ENCODE results near the gene PRSS48.

DNA sequence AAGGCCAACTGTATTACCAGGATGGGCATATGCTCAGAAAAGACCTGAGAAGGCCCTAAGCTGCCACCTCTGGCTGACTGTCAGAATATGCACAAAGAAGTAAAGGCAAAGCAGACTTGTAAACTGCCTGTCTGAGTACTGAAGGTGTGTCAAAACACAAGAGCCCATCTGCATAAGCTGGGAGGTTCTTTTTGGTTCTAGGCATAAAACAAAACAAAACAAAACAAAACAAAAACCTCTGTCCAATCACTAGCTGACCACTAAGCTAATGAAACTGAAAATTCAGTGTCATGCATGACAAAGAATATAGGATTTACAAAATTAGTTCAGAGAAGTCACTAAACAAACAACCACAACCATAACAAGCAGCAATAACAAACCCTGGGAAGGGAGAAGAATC, 27.8 kb downstream of the PRSS48 start:
- TF ChIP-seq, protein P1, sequence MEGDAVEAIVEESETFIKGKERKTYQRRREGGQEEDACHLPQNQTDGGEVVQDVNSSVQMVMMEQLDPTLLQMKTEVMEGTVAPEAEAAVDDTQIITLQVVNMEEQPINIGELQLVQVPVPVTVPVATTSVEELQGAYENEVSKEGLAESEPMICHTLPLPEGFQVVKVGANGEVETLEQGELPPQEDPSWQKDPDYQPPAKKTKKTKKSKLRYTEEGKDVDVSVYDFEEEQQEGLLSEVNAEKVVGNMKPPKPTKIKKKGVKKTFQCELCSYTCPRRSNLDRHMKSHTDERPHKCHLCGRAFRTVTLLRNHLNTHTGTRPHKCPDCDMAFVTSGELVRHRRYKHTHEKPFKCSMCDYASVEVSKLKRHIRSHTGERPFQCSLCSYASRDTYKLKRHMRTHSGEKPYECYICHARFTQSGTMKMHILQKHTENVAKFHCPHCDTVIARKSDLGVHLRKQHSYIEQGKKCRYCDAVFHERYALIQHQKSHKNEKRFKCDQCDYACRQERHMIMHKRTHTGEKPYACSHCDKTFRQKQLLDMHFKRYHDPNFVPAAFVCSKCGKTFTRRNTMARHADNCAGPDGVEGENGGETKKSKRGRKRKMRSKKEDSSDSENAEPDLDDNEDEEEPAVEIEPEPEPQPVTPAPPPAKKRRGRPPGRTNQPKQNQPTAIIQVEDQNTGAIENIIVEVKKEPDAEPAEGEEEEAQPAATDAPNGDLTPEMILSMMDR (conservative IDR thresholded peaks at IDR 0.05; ENCODE audit: low read length): no peak
- TF ChIP-seq EZH2phosphoT487 (IDR thresholded peaks at IDR 0.05; ENCODE audit: borderline replicate concordance): no peak
